Progenitor cell of endocrine pancreas (in vitro differentiated cells): ENCODE results near the gene FBXO7. TPM values are rescaled to one million over a fixed set of nuclear protein-coding genes. Genes with fewer than 3 reads are reported as not detected.

Experiments used
- DNase-seq: peaks from one replicate; pipeline ENCODE4 v3.0.0; 2021; ENCODE audit warnings: low spot score; ENCODE audit not compliant: unreplicated experiment
- H3K27ac Mint-ChIP-seq: 2 replicates; pipeline ENCODE4 v1.8.0; 2021; ENCODE audit warnings: mild to moderate bottlenecking, moderate library complexity, mixed read lengths
- H3K27me3 Mint-ChIP-seq: 2 replicates; pipeline ENCODE4 v1.8.0; 2021; ENCODE audit warnings: mixed read lengths
- H3K36me3 Mint-ChIP-seq: 2 replicates; pipeline ENCODE4 v1.8.0; 2022; ENCODE audit warnings: mixed read lengths; ENCODE audit not compliant: insufficient read depth
- H3K4me1 Mint-ChIP-seq: 2 replicates; pipeline ENCODE4 v1.8.0; 2021; ENCODE audit warnings: low read depth, mixed read lengths
- H3K4me3 Mint-ChIP-seq: 2 replicates; pipeline ENCODE4 v1.8.0; 2021; ENCODE audit warnings: low read depth, mild to moderate bottlenecking, moderate library complexity, mixed read lengths
- H3K9me3 Mint-ChIP-seq: 2 replicates; pipeline ENCODE4 v1.8.0; 2021; ENCODE audit warnings: low read depth, mixed read lengths
- CTCF ChIP-seq: fragments of 200-600 bp; sonication (generic); IDR thresholded peaks from one replicate; pipeline ENCODE4 v1.5.0; 2021; ENCODE audit warnings: antibody characterized with exemption, mild to moderate bottlenecking; ENCODE audit not compliant: unreplicated experiment
- total RNA-seq: library from RNA; stranded (reverse); gene quantifications from 2 replicates; pipeline ENCODE4 v1.2.1, GENCODE V29; 2021

The FBXO7 gene
- total RNA-seq, 1 donor from 2014 or later, result 86.4 TPM

GRCh38 chr22:32499666-32500065, 25.1 kb downstream of the FBXO7 start:
- no peak for TF ChIP-seq CTCF
- Mint-ChIP-seq H3K4me3 (no peak overlapping the region), H3K4me1 (no peaks in the 10 kb centered on the region), H3K27me3 (peaks cover 21% of the 10 kb centered on the region), H3K9me3 (no peaks in the 10 kb centered on the region), H3K36me3 (peaks cover 37% of the 10 kb centered on the region), H3K27ac (no peak overlapping the region)
- no peak for DNase-seq

- no peaks in the 10 kb centered on the region for H3K9me3 Mint-ChIP-seq
- no peak overlapping the region for H3K4me3 Mint-ChIP-seq
- no peaks in the 10 kb centered on the region for H3K4me1 Mint-ChIP-seq
- peak overlapping the region; percentile 60 for H3K27ac Mint-ChIP-seq
- DNase-seq, result no peak
- peaks cover 32% of the 10 kb centered on the region for H3K27me3 Mint-ChIP-seq
- no peak for TF ChIP-seq CTCF
- peaks cover 22% of the 10 kb centered on the region for H3K36me3 Mint-ChIP-seq
Observed at GRCh38 chr22:32501836-32502752, 27.5 kb downstream of the FBXO7 start.

GRCh38 chr22:32509045-32509444, 34.4 kb downstream of the FBXO7 start:
- peaks cover 4% of the 10 kb centered on the region for H3K4me1 Mint-ChIP-seq
- DNase-seq, result no peak
- TF ChIP-seq CTCF, result no peak
- no peak overlapping the region for H3K4me3 Mint-ChIP-seq
- peaks cover 17% of the 10 kb centered on the region for H3K27me3 Mint-ChIP-seq
- H3K27ac Mint-ChIP-seq, result no peak overlapping the region
- no peaks in the 10 kb centered on the region for H3K9me3 Mint-ChIP-seq
- peaks cover 6% of the 10 kb centered on the region for H3K36me3 Mint-ChIP-seq

GRCh38 chr22:32511274-32511673, 36.7 kb downstream of the FBXO7 start:
- H3K27ac Mint-ChIP-seq, result no peak overlapping the region
- H3K9me3 Mint-ChIP-seq, result no peaks in the 10 kb centered on the region
- no peaks in the 10 kb centered on the region for H3K27me3 Mint-ChIP-seq
- H3K4me1 Mint-ChIP-seq, result peaks cover 4% of the 10 kb centered on the region
- DNase-seq, result no peak
- peaks cover 3% of the 10 kb centered on the region for H3K36me3 Mint-ChIP-seq
- no peak for TF ChIP-seq CTCF
- H3K4me3 Mint-ChIP-seq, result no peak overlapping the region

- Mint-ChIP-seq H3K27ac (peak overlapping the region; percentile 36), H3K4me1 (peaks cover 4% of the 10 kb centered on the region), H3K9me3 (no peaks in the 10 kb centered on the region), H3K4me3 (no peak overlapping the region), H3K36me3 (peaks cover 3% of the 10 kb centered on the region), H3K27me3 (no peaks in the 10 kb centered on the region)
- DNase-seq, result no peak
- no peak for TF ChIP-seq CTCF
Observed at GRCh38 chr22:32511776-32512175, 37.2 kb downstream of the FBXO7 start.
